ENCODE results near the gene CENPV. TPM values are rescaled to one million over a fixed set of nuclear protein-coding genes. Genes with fewer than 3 reads are reported as not detected.

CENPV gene
- total RNA-seq, 2 donors from 2014 or later = 12.0 to 32.5 TPM

DNA sequence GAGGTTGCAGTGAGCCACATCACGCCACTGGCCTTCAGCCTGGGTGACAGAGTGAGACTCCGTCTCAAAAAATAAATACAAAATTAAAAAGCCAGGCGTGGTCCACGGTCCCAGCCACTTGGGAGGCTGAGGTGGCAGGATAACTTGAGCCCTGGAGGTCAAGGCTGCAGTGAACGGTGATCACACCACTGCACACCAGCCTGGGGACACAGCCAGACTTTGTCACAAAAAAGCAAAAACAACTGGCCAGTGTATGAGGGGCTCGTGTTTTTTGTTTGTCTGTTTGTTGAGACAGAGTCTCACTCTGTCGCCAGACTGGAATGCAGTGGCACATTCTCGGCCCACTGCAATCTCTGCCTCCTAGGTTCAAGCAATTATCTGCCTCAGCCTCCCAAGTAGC lies 26.4 kb upstream of the CENPV start:
- ATAC-seq (ENCODE audit: insufficient number of reproducible peaks, low FRiP score, low read depth) = no peak
- H3K4me1 ChIP-seq (ENCODE audit: control insufficient read depth in 1 of 2, low read depth in 2 of 2) = peaks cover 25 to 36% of the 10 kb centered on the region in 2 donors
- no peaks in the 10 kb centered on the region for H3K9me3 ChIP-seq
- no peak overlapping the region for H3K4me3 ChIP-seq
- TF ChIP-seq, protein P1, sequence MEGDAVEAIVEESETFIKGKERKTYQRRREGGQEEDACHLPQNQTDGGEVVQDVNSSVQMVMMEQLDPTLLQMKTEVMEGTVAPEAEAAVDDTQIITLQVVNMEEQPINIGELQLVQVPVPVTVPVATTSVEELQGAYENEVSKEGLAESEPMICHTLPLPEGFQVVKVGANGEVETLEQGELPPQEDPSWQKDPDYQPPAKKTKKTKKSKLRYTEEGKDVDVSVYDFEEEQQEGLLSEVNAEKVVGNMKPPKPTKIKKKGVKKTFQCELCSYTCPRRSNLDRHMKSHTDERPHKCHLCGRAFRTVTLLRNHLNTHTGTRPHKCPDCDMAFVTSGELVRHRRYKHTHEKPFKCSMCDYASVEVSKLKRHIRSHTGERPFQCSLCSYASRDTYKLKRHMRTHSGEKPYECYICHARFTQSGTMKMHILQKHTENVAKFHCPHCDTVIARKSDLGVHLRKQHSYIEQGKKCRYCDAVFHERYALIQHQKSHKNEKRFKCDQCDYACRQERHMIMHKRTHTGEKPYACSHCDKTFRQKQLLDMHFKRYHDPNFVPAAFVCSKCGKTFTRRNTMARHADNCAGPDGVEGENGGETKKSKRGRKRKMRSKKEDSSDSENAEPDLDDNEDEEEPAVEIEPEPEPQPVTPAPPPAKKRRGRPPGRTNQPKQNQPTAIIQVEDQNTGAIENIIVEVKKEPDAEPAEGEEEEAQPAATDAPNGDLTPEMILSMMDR (IDR thresholded peaks at IDR 0.05) = no peak
- H3K27ac ChIP-seq = no peak overlapping the region
- H3K27me3 ChIP-seq (replicated peaks; ENCODE audit: insufficient read depth) = no peaks in the 10 kb centered on the region
- peaks cover 7% of the 10 kb centered on the region for H3K36me3 ChIP-seq
- no peak for DNase-seq (ENCODE audit: low spot score)

DNA sequence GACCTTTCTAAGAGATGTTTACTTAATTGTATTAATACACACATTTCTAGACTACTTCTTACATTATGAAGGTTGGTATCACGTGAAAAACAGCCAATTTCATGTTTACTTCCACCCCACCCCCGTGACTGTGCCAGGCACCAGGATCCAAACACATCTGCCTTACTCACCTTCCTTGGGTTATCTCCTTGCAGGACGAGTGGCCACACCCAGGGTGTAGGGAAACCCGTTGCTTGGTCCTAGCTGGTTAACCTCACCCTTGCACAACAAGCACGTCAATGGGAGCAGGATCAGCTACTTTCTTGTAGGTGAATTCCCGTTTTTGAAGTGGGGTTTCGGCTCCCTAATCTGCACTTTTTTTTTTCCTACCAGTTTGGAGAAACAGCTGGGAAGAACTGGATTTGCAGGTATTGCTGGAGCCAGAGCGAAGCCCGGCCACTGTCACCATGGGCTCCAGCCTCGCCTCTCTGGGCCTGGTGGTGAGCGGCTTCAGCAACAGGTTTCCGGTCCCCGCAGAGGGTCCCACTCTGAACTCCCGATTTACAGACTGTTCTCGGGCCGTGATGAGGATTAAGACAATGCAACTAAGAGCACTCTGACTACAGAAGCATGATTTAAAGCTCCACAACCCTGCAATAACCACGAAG lies 25.5 kb upstream of the CENPV start:
- TF ChIP-seq, protein P1 (IDR thresholded peaks at IDR 0.05) = no peak
- H3K27me3 ChIP-seq (replicated peaks; ENCODE audit: insufficient read depth) = no peaks in the 10 kb centered on the region
- peaks cover 30 to 33% of the 10 kb centered on the region in 2 donors for H3K4me1 ChIP-seq (ENCODE audit: control insufficient read depth in 1 of 2, low read depth in 2 of 2)
- DNase-seq (ENCODE audit: low spot score) (no peak), ATAC-seq (ENCODE audit: insufficient number of reproducible peaks, low FRiP score, low read depth) (no peak)
- H3K27ac ChIP-seq = peak overlapping the region; percentile 14 to 68
- no peak overlapping the region for H3K4me3 ChIP-seq
- peaks cover 7% of the 10 kb centered on the region for H3K36me3 ChIP-seq
- H3K9me3 ChIP-seq = no peaks in the 10 kb centered on the region

DNA sequence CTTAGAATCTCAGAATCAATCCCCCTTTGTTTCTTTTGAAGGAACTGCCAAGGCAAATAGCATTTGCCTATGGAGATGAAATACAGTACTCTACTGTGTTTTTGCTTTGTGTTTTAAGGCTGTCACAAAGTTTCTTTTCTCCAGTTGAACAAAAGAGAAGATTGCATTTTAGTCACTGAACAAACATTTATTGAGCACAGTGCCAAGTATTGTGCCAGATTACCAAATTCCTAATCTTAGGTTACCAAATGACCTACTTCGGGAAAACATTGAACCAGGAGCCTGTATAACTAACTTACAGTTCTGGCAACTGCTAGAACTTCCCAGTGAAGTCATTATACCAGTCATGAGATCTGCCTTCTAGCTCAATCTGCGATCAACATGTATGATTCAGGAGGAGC lies 24.7 kb upstream of the CENPV start:
- peaks cover 23 to 25% of the 10 kb centered on the region in 2 donors for H3K4me1 ChIP-seq (ENCODE audit: control insufficient read depth in 1 of 2, low read depth in 2 of 2)
- ATAC-seq (ENCODE audit: insufficient number of reproducible peaks, low FRiP score, low read depth) (no peak), DNase-seq (ENCODE audit: low spot score) (no peak)
- TF ChIP-seq, protein P1 (IDR thresholded peaks at IDR 0.05) = no peak
- H3K9me3 ChIP-seq = no peaks in the 10 kb centered on the region
- peaks cover 6% of the 10 kb centered on the region for H3K36me3 ChIP-seq
- H3K27ac ChIP-seq = peak overlapping the region in 1 of 2 donors; percentile 68
- H3K4me3 ChIP-seq = no peak overlapping the region
- no peaks in the 10 kb centered on the region for H3K27me3 ChIP-seq (replicated peaks; ENCODE audit: insufficient read depth)

DNA sequence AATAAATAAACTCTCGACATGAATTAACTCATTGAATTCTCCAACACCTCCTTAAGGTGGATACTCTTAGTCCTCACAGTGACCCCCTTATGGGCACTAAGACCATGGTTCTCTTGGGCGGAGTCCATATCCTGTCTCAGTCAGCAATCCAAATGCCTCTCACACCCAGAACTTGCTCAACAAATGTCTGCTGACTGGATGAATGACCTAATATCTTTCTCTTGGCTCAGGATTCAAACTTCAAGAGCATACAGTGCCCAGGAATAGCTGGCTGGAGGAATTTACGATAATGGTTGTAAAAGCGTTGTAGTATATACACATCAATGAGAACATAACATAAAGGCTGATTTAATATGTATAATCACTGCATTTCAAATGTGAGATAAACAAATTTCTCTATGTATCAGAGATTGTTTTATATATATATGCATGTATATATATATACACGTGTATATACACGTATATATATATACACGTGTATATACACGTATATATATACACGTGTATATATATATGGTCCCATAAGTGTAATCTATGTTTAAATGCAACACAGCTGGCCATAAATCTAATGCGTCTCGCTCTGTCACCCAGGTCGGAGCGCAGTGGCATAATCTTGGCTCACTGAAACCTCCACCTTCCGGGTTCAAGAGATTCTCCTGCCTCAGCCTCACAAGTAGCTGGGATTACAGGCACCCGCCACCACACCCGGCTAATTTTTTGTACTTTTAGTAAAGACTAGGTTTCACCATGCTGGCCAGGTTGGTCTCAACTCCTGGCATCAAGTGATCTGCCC lies 21.1 kb upstream of the CENPV start:
- ATAC-seq (ENCODE audit: insufficient number of reproducible peaks, low FRiP score, low read depth) (peak; percentile 95), DNase-seq (ENCODE audit: low spot score) (peak; percentile 31)
- TF ChIP-seq, protein P1 (IDR thresholded peaks at IDR 0.05) = no peak

DNA sequence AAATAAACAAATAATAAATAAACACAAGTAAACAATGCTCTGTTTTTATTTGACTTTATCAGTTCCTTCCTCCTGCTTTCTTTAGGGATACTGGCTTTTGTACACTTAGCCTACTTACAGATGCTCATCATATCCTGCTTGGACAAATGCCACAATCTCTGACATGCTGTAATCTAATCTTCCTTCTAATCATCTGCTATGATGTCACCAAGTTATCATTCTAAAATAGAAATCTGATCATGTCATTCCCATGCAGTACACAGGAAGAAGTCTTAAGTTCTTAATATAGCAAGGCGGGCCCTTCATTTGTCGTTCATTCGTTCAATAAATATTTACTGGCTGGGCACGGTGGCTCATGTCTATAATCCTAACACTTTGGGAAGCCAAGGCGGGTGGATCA lies 18.5 kb upstream of the CENPV start:
- H3K36me3 ChIP-seq = no peaks in the 10 kb centered on the region
- H3K27me3 ChIP-seq (replicated peaks; ENCODE audit: insufficient read depth) = no peaks in the 10 kb centered on the region
- H3K4me3 ChIP-seq = no peak overlapping the region
- no peaks in the 10 kb centered on the region for H3K9me3 ChIP-seq
- ATAC-seq (ENCODE audit: insufficient number of reproducible peaks, low FRiP score, low read depth) (no peak), DNase-seq (ENCODE audit: low spot score) (no peak)
- TF ChIP-seq, protein P1 (IDR thresholded peaks at IDR 0.05) = no peak
- H3K27ac ChIP-seq = no peak overlapping the region
- peaks cover 9 to 10% of the 10 kb centered on the region in 2 donors for H3K4me1 ChIP-seq (ENCODE audit: control insufficient read depth in 1 of 2, low read depth in 2 of 2)

More for the DNA sequence above, 21.1 kb upstream of the CENPV start:
- Histone ChIP-seq H3K4me1 (ENCODE audit: control insufficient read depth in 1 of 2, low read depth in 2 of 2) (peaks cover 10 to 12% of the 10 kb centered on the region in 2 donors), H3K4me3 (no peak overlapping the region), H3K27me3 (replicated peaks; ENCODE audit: insufficient read depth) (no peaks in the 10 kb centered on the region), H3K27ac (no peak overlapping the region), H3K9me3 (no peaks in the 10 kb centered on the region), H3K36me3 (no peaks in the 10 kb centered on the region)
